ENCODE data around the gene ADNP. TPM values are rescaled to one million over a fixed set of nuclear protein-coding genes. Genes with fewer than 3 reads are reported as not detected.

Gene ADNP
- total RNA-seq, 2 experiments from 2014 or later: 41.9 to 47.1 TPM

- Mint-ChIP-seq H3K4me3 (no peak overlapping the region), H3K36me3 (ENCODE audit: low read depth) (peaks cover 46% of the 10 kb centered on the region), H3K4me1 (ENCODE audit: low read depth) (peaks cover 90% of the 10 kb centered on the region), H3K27ac (peak overlapping the region; percentile 78), H3K9me3 (no peaks in the 10 kb centered on the region), H3K27me3 (no peaks in the 10 kb centered on the region)
- peaks cover 9% of the 10 kb centered on the region for H3K36me3 ChIP-seq (ENCODE audit: insufficient read depth, low read length)
- no peak for DNase-seq
- no peak for TF ChIP-seq CTCF (IDR thresholded peaks at IDR 0.05)
- no peak for ATAC-seq (ENCODE audit: poor library complexity)
- H3K4me3 ChIP-seq (ENCODE audit: low read length): no peak overlapping the region
- ChIA-PET CTCF (interaction anchor here (1.3 to 2.0 kb wide), 5 partner anchors 10 to 122 kb away, joined by 3 to 12 read pairs (median 7); partner anchors contain the start of genes ADNP and BCAS4), POLR2A (interaction anchor here (1.3 to 4.1 kb wide), 2 partner anchors 14 to 122 kb away, joined by 3 to 18 read pairs; partner anchors contain the start of gene ADNP)
- H3K27me3 ChIP-seq (ENCODE audit: control insufficient read depth in 1 of 2, insufficient read depth in 2 of 2, low read length in 2 of 2): no peaks in the 10 kb centered on the region
- H3K4me1 ChIP-seq (ENCODE audit: insufficient read depth, low read length): peaks cover 31% of the 10 kb centered on the region
- H3K27ac ChIP-seq (ENCODE audit: low read depth in 1 of 2, low read length in 2 of 2): no peak overlapping the region
- H3K9me3 ChIP-seq (ENCODE audit: control insufficient read depth in 1 of 2, insufficient read depth in 1 of 2, low read length in 2 of 2): no peaks in the 10 kb centered on the region
- intact Hi-C loops (cut with DNase I, micrococcal nuclease): no loop called here
Measured at GRCh38 chr20:50916257-50916656, 15.0 kb downstream of the ADNP start.

GRCh38 chr20:50915424-50915823, 15.8 kb downstream of the ADNP start:
- intact Hi-C loops (cut with DNase I, micrococcal nuclease): loop anchor here in 1 of 2 experiments (1.0 kb wide), 1 partner anchor 14 kb away; no protein-coding TSS in a partner anchor
- Histone ChIP-seq H3K27ac (ENCODE audit: low read depth in 1 of 2, low read length in 2 of 2) (no peak overlapping the region), H3K4me1 (ENCODE audit: insufficient read depth, low read length) (peaks cover 36% of the 10 kb centered on the region), H3K4me3 (ENCODE audit: low read length) (no peak overlapping the region), H3K9me3 (ENCODE audit: control insufficient read depth in 1 of 2, insufficient read depth in 1 of 2, low read length in 2 of 2) (no peaks in the 10 kb centered on the region), H3K36me3 (ENCODE audit: insufficient read depth, low read length) (peaks cover 14% of the 10 kb centered on the region), H3K27me3 (ENCODE audit: control insufficient read depth in 1 of 2, insufficient read depth in 2 of 2, low read length in 2 of 2) (no peaks in the 10 kb centered on the region)
- Mint-ChIP-seq H3K4me1 (ENCODE audit: low read depth) (peaks cover 88% of the 10 kb centered on the region), H3K27ac (peak overlapping the region; percentile 57), H3K9me3 (no peaks in the 10 kb centered on the region), H3K4me3 (peak overlapping the region; percentile 1), H3K27me3 (no peaks in the 10 kb centered on the region), H3K36me3 (ENCODE audit: low read depth) (peaks cover 44% of the 10 kb centered on the region)
- POLR2A ChIA-PET: interaction anchor here (4.1 kb wide), 1 partner anchor 15 kb away, joined by 18 read pairs; the partner anchor contains the start of gene ADNP
- DNase-seq (no peak), ATAC-seq (ENCODE audit: poor library complexity) (no peak)
- TF ChIP-seq CTCF (IDR thresholded peaks at IDR 0.05): no peak
- CTCF ChIA-PET: interaction anchor here (1.2 to 2.0 kb wide), 4 partner anchors 14 to 121 kb away, joined by 5 to 12 read pairs (median 10); partner anchors contain the start of genes ADNP and BCAS4

GRCh38 chr20:50913690-50914375, 17.4 kb downstream of the ADNP start:
- peak overlapping the region; percentile 57 for H3K27ac Mint-ChIP-seq
- intact Hi-C loops (cut with DNase I, micrococcal nuclease): no loop called here

More at GRCh38 chr20:50913690-50914375, 17.4 kb downstream of the ADNP start:
- no peak for TF ChIP-seq CTCF (IDR thresholded peaks at IDR 0.05)
- ChIA-PET CTCF (interaction anchor here (1.0 to 1.6 kb wide), 3 partner anchors 11 to 18 kb away, joined by 3 to 12 read pairs (median 5); partner anchors contain the start of gene ADNP), POLR2A (interaction anchor here (4.1 kb wide), 1 partner anchor 16 kb away, joined by 18 read pairs; the partner anchor contains the start of gene ADNP)
- peaks cover 45% of the 10 kb centered on the region for H3K36me3 Mint-ChIP-seq (ENCODE audit: low read depth)
- peak; percentile 71 for ATAC-seq (ENCODE audit: poor library complexity)
- H3K9me3 Mint-ChIP-seq: no peaks in the 10 kb centered on the region
- H3K4me3 Mint-ChIP-seq: no peak overlapping the region
- no peaks in the 10 kb centered on the region for H3K27me3 Mint-ChIP-seq
- H3K4me1 Mint-ChIP-seq (ENCODE audit: low read depth): peaks cover 89% of the 10 kb centered on the region
- peaks cover 33% of the 10 kb centered on the region for H3K4me1 ChIP-seq (ENCODE audit: insufficient read depth, low read length)
- no peak overlapping the region for H3K27ac ChIP-seq (ENCODE audit: low read depth in 1 of 2, low read length in 2 of 2)
- H3K36me3 ChIP-seq (ENCODE audit: insufficient read depth, low read length): peaks cover 8% of the 10 kb centered on the region
- no peak overlapping the region for H3K4me3 ChIP-seq (ENCODE audit: low read length)
- H3K9me3 ChIP-seq (ENCODE audit: control insufficient read depth in 1 of 2, insufficient read depth in 1 of 2, low read length in 2 of 2): no peaks in the 10 kb centered on the region
- no peaks in the 10 kb centered on the region for H3K27me3 ChIP-seq (ENCODE audit: control insufficient read depth in 1 of 2, insufficient read depth in 2 of 2, low read length in 2 of 2)
- peak in 1 of 14 experiments; percentile 25 for DNase-seq
